Activated naive CD8-positive, alpha-beta T cell (primary cell): ENCODE results near the gene GABPA.
"Not testable (repeated sequence)": the region's sequence is repeated elsewhere in the genome, so short reads cannot be mapped to it uniquely, and the experiment has no call there.

Source experiments
- H3K27ac Mint-ChIP-seq: one replicate; pipeline ENCODE4 v1.8.0; 2021; ENCODE audit warnings: mixed read lengths
- H3K27me3 Mint-ChIP-seq: one replicate; pipeline ENCODE4 v1.8.0; 2021; ENCODE audit warnings: mixed read lengths
- H3K36me3 Mint-ChIP-seq: one replicate; pipeline ENCODE4 v1.8.0; 2021; ENCODE audit warnings: mixed read lengths
- H3K4me1 Mint-ChIP-seq: one replicate; pipeline ENCODE4 v1.8.0; 2021; ENCODE audit warnings: low read depth, mixed read lengths
- H3K4me3 Mint-ChIP-seq: one replicate; pipeline ENCODE4 v1.8.0; 2021; ENCODE audit warnings: mild to moderate bottlenecking, mixed read lengths
- H3K9me3 Mint-ChIP-seq: one replicate; pipeline ENCODE4 v1.8.0; 2021; ENCODE audit warnings: low read depth, mixed read lengths

GABPA gene

GRCh38 chr21:25760677-25761076 is 25.9 kb downstream of the GABPA start:
- Mint-ChIP-seq H3K27ac (no peak overlapping the region), H3K27me3 (no peaks in the 10 kb centered on the region), H3K4me1 (peaks cover 16% of the 10 kb centered on the region), H3K9me3 (no peaks in the 10 kb centered on the region), H3K4me3 (no peak overlapping the region), H3K36me3 (peaks cover 19% of the 10 kb centered on the region)

DNA sequence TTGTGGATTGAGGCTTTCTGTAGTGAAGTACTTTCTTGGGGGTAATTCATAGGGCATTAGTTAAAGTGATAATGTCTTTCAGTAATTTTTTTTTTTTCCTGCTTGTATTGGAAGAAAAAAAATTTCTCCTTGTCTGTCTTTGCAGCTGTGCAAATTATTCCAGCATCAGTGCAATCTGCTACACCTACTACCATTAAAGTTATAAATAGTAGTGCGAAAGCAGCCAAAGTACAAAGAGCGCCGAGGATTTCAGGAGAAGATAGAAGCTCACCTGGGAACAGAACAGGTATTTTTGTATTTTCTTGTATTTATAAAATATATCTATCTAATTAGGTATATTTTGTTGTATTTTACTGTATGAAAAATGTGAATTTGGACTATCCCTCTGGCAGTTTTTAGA is 29.3 kb downstream of the GABPA start:
- Mint-ChIP-seq H3K9me3 (no peaks in the 10 kb centered on the region), H3K36me3 (peaks cover 21% of the 10 kb centered on the region), H3K27ac (no peak overlapping the region), H3K4me3 (no peak overlapping the region), H3K4me1 (peaks cover 5% of the 10 kb centered on the region), H3K27me3 (no peaks in the 10 kb centered on the region)

GRCh38 chr21:25767921-25768320 is 33.1 kb downstream of the GABPA start:
- Mint-ChIP-seq H3K4me1 (peaks cover 3% of the 10 kb centered on the region), H3K9me3 (no peaks in the 10 kb centered on the region), H3K4me3 (no peak overlapping the region), H3K27ac (no peak overlapping the region), H3K36me3 (peaks cover 12% of the 10 kb centered on the region), H3K27me3 (no peaks in the 10 kb centered on the region)

DNA sequence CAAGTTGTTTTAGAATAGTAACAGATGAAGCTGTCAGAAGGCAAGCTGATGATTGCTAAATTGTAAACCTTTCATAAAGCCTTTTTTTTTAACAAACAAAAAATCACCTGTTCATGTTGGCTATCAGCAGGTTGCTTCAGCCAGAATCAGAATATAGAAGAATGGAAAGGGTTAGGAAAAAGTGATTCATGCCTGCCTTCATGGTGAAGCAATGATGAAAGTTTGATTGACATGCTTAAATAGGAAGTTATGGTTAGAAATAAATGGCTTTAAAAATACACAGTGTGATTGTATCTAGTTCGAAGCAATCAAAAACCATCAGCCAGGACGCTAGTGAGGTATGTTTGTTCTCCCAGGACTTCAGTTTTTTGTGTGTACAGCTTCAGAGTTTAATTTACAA is 37.9 kb downstream of the GABPA start:
- no peaks in the 10 kb centered on the region for H3K27me3 Mint-ChIP-seq
- no peak overlapping the region for H3K4me3 Mint-ChIP-seq
- H3K9me3 Mint-ChIP-seq, result no peaks in the 10 kb centered on the region
- H3K27ac Mint-ChIP-seq, result no peak overlapping the region
- peaks cover 3% of the 10 kb centered on the region for H3K4me1 Mint-ChIP-seq
- peaks cover 3% of the 10 kb centered on the region for H3K36me3 Mint-ChIP-seq

DNA sequence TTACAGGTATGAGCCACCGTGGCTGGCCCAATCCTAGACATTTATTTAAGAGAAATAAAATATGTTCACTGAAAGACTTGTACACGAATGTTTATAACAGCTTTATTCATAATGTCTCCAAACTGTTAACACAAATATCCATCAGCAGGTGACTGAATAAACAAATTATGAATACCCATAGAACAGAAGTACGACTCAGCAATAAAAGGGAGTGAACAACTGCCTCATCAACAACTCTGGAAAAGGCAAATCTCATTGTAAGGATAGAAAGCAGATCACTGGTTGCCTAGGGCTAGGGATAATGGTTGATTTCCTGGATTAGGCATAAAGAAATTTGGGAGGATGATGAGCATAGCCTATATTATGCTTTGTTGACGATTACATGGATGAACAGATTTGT is 41.7 kb downstream of the GABPA start:
- peaks cover 3% of the 10 kb centered on the region for H3K4me1 Mint-ChIP-seq
- no peaks in the 10 kb centered on the region for H3K36me3 Mint-ChIP-seq
- H3K9me3 Mint-ChIP-seq, result no peaks in the 10 kb centered on the region
- H3K27ac Mint-ChIP-seq, result no peak overlapping the region
- no peaks in the 10 kb centered on the region for H3K27me3 Mint-ChIP-seq
- H3K4me3 Mint-ChIP-seq, result no peak overlapping the region

DNA sequence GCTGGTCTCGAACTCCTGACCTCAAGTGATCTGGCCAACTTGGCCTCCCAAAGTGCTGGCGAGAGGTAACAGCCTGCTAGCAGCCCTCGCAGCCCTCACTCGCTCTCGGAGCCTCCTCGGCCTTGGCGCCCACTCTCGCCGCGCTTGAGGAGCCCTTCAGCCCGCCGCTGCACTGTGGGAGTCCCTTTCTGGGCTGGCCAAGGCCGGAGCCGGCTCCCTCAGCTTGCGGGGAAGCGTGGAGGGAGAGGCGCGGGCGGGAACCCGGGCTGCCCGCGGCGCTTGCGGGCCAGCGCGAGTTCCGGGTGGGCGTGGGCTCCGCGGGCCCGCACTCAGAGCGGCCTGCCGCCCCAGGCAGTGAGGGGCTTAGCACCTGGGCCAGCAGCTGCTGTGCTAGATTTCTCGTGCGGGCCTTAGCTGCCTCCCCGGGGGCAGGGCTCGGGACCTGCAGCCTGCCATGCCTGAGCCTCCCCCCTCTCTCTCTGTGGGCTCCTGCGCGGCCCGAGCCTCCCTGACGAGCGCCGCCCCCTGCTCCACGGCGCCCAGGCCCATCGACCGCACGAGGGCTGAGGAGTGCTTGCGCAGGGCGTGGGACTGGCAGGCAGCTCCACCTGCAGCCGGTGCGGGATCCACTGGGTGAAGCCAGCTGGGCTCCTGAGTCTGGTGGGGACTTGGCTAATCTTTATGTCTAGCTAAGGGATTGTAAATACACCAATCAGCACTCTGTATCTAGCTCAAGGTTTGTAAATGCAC is 43.5 kb downstream of the GABPA start:
- H3K36me3 Mint-ChIP-seq, H3K9me3 Mint-ChIP-seq, H3K4me3 Mint-ChIP-seq, H3K4me1 Mint-ChIP-seq, H3K27ac Mint-ChIP-seq, H3K27me3 Mint-ChIP-seq: not testable (repeated sequence)

DNA sequence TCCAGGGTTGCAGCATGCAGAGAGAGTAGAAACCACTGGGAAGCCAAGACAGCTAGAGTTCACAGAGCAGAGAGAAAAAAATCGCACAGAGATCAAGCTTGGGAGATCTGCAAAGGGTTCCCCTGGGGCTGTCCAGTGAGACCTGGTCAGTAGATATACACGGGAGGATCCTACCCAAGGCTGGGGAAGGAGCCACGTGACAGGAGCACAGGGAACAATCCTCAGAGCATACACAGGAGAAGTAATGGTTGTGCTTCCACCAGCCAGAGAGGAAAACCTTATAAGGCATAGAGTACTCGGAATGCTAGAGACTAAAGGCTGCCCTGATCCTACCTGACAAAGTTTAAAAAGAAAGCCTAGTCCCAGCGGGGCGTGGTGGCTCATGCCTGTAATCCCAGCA is 53.9 kb downstream of the GABPA start:
- H3K27me3 Mint-ChIP-seq, result peaks cover 15% of the 10 kb centered on the region
- no peaks in the 10 kb centered on the region for H3K36me3 Mint-ChIP-seq
- H3K27ac Mint-ChIP-seq, result no peak overlapping the region
- H3K4me3 Mint-ChIP-seq, result no peak overlapping the region
- H3K4me1 Mint-ChIP-seq, result peaks cover 9% of the 10 kb centered on the region
- H3K9me3 Mint-ChIP-seq, result no peaks in the 10 kb centered on the region

- Mint-ChIP-seq H3K36me3 (no peaks in the 10 kb centered on the region), H3K27ac (no peak overlapping the region), H3K9me3 (no peaks in the 10 kb centered on the region)
These were observed 55.5 kb downstream of the GABPA start for GRCh38 chr21:25790122-25790877.

DNA sequence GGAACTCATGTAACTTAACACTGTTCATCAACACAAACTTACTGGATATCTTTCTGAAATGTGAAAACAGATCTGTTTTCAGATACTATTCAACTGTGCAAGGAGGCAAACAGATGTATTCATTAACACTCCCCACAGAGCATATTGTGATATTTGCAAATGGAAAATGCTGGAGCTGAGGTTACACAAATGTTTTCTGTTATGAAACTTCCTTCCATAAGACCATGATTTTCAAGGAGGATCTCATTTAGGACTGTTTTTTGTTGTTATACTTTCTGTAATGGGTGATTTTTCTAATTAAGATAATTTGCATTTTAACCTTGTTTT is 56.1 kb downstream of the GABPA start:
- H3K27me3 Mint-ChIP-seq, result peaks cover 13% of the 10 kb centered on the region
- peak overlapping the region; percentile 78 for H3K4me3 Mint-ChIP-seq
- no peaks in the 10 kb centered on the region for H3K36me3 Mint-ChIP-seq
- no peak overlapping the region for H3K27ac Mint-ChIP-seq
- peaks cover 9% of the 10 kb centered on the region for H3K4me1 Mint-ChIP-seq
- no peaks in the 10 kb centered on the region for H3K9me3 Mint-ChIP-seq

More at GRCh38 chr21:25790122-25790877, 55.5 kb downstream of the GABPA start:
- peaks cover 13% of the 10 kb centered on the region for H3K27me3 Mint-ChIP-seq
- H3K4me1 Mint-ChIP-seq, result peaks cover 9% of the 10 kb centered on the region
- H3K4me3 Mint-ChIP-seq, result peak overlapping the region; percentile 78

- H3K9me3 Mint-ChIP-seq, result no peaks in the 10 kb centered on the region
These were observed 56.5 kb downstream of the GABPA start for GRCh38 chr21:25791319-25791718.

GRCh38 chr21:25801217-25802014 is 66.6 kb downstream of the GABPA start:
- Mint-ChIP-seq H3K9me3 (no peaks in the 10 kb centered on the region), H3K4me3 (peak overlapping the region; percentile 25), H3K27me3 (peaks cover 4% of the 10 kb centered on the region), H3K36me3 (no peaks in the 10 kb centered on the region), H3K4me1 (peaks cover 6% of the 10 kb centered on the region), H3K27ac (no peak overlapping the region)

More at GRCh38 chr21:25791319-25791718, 56.5 kb downstream of the GABPA start:
- H3K27ac Mint-ChIP-seq, result no peak overlapping the region
- H3K36me3 Mint-ChIP-seq, result no peaks in the 10 kb centered on the region
- H3K4me3 Mint-ChIP-seq, result no peak overlapping the region
- H3K27me3 Mint-ChIP-seq, result peaks cover 13% of the 10 kb centered on the region
- peaks cover 9% of the 10 kb centered on the region for H3K4me1 Mint-ChIP-seq

DNA sequence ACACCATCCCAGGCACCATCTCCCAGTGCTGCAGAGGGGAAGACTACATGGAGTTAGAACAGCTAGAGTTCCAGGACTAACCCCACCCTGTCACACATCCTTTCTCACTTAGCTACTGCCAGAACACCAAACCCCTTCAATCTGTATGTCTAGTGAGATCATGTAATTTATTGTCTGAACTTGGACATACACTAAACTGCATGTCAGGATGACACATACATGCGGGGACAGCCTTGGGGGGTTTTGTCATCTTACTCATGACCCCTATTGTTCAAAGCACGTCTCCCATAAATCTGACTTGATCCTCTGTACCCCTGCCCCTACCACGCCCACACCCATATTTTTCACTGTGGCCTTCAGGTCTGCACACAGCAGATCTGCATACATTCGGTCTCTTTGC is 71.3 kb downstream of the GABPA start:
- peaks cover 5% of the 10 kb centered on the region for H3K27me3 Mint-ChIP-seq
- H3K27ac Mint-ChIP-seq, result no peak overlapping the region
- no peak overlapping the region for H3K4me3 Mint-ChIP-seq
- H3K9me3 Mint-ChIP-seq, result no peaks in the 10 kb centered on the region
- no peaks in the 10 kb centered on the region for H3K36me3 Mint-ChIP-seq
- peaks cover 6% of the 10 kb centered on the region for H3K4me1 Mint-ChIP-seq

GRCh38 chr21:25807191-25807590 is 72.4 kb downstream of the GABPA start:
- Mint-ChIP-seq H3K36me3 (no peaks in the 10 kb centered on the region), H3K9me3 (no peaks in the 10 kb centered on the region), H3K4me1 (no peaks in the 10 kb centered on the region), H3K27me3 (peaks cover 5% of the 10 kb centered on the region), H3K4me3 (no peak overlapping the region), H3K27ac (no peak overlapping the region)

- H3K4me1 Mint-ChIP-seq, result no peaks in the 10 kb centered on the region
- H3K9me3 Mint-ChIP-seq, result no peaks in the 10 kb centered on the region
- H3K36me3 Mint-ChIP-seq, result no peaks in the 10 kb centered on the region
- peaks cover 5% of the 10 kb centered on the region for H3K27me3 Mint-ChIP-seq
- H3K27ac Mint-ChIP-seq, result no peak overlapping the region
- no peak overlapping the region for H3K4me3 Mint-ChIP-seq
These were observed 74.2 kb downstream of the GABPA start for GRCh38 chr21:25809013-25809412.

GRCh38 chr21:25811186-25811585 is 76.4 kb downstream of the GABPA start:
- H3K27ac Mint-ChIP-seq, result no peak overlapping the region
- H3K9me3 Mint-ChIP-seq, result no peaks in the 10 kb centered on the region
- H3K4me1 Mint-ChIP-seq, result no peaks in the 10 kb centered on the region
- no peaks in the 10 kb centered on the region for H3K36me3 Mint-ChIP-seq
- no peak overlapping the region for H3K4me3 Mint-ChIP-seq
- peaks cover 2% of the 10 kb centered on the region for H3K27me3 Mint-ChIP-seq
